SK-N-SH treated with all-trans-retinoic acid at 6 μM for 48 hours (cell line): Measurements from ENCODE around the gene SULT2B1.
"Not testable (repeated sequence)": the region's sequence is repeated elsewhere in the genome, so short reads cannot be mapped to it uniquely, and the experiment has no call there.

ENCODE experiments used
- ATAC-seq: fragments of 200-7000 bp; cut with Tn5 transposase; 3 replicates; pipeline ENCODE4 v1.9.1; 2020; ENCODE audit warnings: mild to moderate bottlenecking, moderate library complexity
- ARNTL ChIP-seq: fragments of 450-650 bp; formaldehyde crosslinking; IDR thresholded peaks from 2 replicates; pipeline ENCODE4 v1.5.0; 2020; ENCODE audit warnings: low read depth, mild to moderate bottlenecking, moderate library complexity, borderline replicate concordance
- BACH2 ChIP-seq: fragments of 250-450 bp; sonication (Bioruptor Pico); IDR thresholded peaks from 2 replicates; pipeline ENCODE4 v1.9.0; 2021; ENCODE audit warnings: mild to moderate bottlenecking, borderline replicate concordance
- CREB5 ChIP-seq: fragments of 250-450 bp; sonication (Bioruptor Pico); IDR thresholded peaks from 2 replicates; pipeline ENCODE4 v1.5.1; 2020; ENCODE audit warnings: low read depth, mild to moderate bottlenecking, moderate library complexity
- CSDC2 ChIP-seq: fragments of 250-450 bp; sonication (Bioruptor Pico); IDR thresholded peaks from 2 replicates; pipeline ENCODE4 v1.5.0; 2020; ENCODE audit warnings: mild to moderate bottlenecking, moderate library complexity
- CSRNP3 ChIP-seq: fragments of 250-450 bp; sonication (Bioruptor Pico); IDR thresholded peaks from 2 replicates; pipeline ENCODE4 v1.5.1; 2021; ENCODE audit warnings: mild to moderate bottlenecking, moderate library complexity
- GLIS3 ChIP-seq: fragments of 250-450 bp; sonication (Bioruptor Pico); IDR thresholded peaks from 2 replicates; pipeline ENCODE4 v1.5.0; 2020; ENCODE audit warnings: mild to moderate bottlenecking, moderate library complexity
- OSR1 ChIP-seq: fragments of 250-450 bp; sonication (Bioruptor Pico); IDR thresholded peaks from 2 replicates; pipeline ENCODE4 v1.8.0; 2022; ENCODE audit warnings: moderate library complexity, mild to moderate bottlenecking, inconsistent platforms
- POU6F1 ChIP-seq: fragments of 250-450 bp; sonication (Bioruptor Pico); IDR thresholded peaks from 2 replicates; pipeline ENCODE4 v1.8.0; 2021; ENCODE audit warnings: low read depth, mild to moderate bottlenecking, moderate library complexity, borderline replicate concordance
- PPARA ChIP-seq: fragments of 250-450 bp; sonication (Bioruptor Pico); IDR thresholded peaks from 2 replicates; pipeline ENCODE4 v1.5.0; 2020; ENCODE audit warnings: mild to moderate bottlenecking, borderline replicate concordance
- RARB ChIP-seq: fragments of 250-450 bp; sonication (Bioruptor Pico); IDR thresholded peaks from 2 replicates; pipeline ENCODE4 v1.8.0; 2021; ENCODE audit warnings: mild to moderate bottlenecking, moderate library complexity
- SNAI2 ChIP-seq: fragments of 250-450 bp; sonication (Bioruptor Pico); IDR thresholded peaks from 2 replicates; pipeline ENCODE4 v1.5.0; 2020; ENCODE audit warnings: mild to moderate bottlenecking, moderate library complexity
- TCF4 ChIP-seq: fragments of 250-450 bp; sonication (Bioruptor Pico); IDR thresholded peaks from 2 replicates; pipeline ENCODE4 v1.8.0; 2021; ENCODE audit warnings: mild to moderate bottlenecking, moderate library complexity, borderline replicate concordance
- TOX ChIP-seq: fragments of 250-450 bp; sonication (Bioruptor Pico); IDR thresholded peaks from 2 replicates; pipeline ENCODE4 v1.8.0; 2021; ENCODE audit warnings: mild to moderate bottlenecking, moderate library complexity, borderline replicate concordance
- TSHZ2 ChIP-seq: fragments of 250-450 bp; sonication (Bioruptor Pico); IDR thresholded peaks from 2 replicates; pipeline ENCODE4 v1.5.0; 2020; ENCODE audit warnings: mild to moderate bottlenecking, moderate library complexity
- ZC3H10 ChIP-seq: fragments of 250-450 bp; sonication (Bioruptor Pico); IDR thresholded peaks from 2 replicates; pipeline ENCODE4 v1.5.1; 2021; ENCODE audit warnings: mild to moderate bottlenecking, moderate library complexity
- ZFP3 ChIP-seq: fragments of 250-450 bp; sonication (Bioruptor Pico); IDR thresholded peaks from 2 replicates; pipeline ENCODE4 v1.5.0; 2020; ENCODE audit warnings: mild to moderate bottlenecking, moderate library complexity
- ZFP30 ChIP-seq: fragments of 450-650 bp; formaldehyde crosslinking; IDR thresholded peaks from 2 replicates; pipeline ENCODE4 v1.5.0; 2022; ENCODE audit warnings: mild to moderate bottlenecking, moderate library complexity
- ZNF565 ChIP-seq: fragments of 450-650 bp; formaldehyde crosslinking; conservative IDR thresholded peaks from 2 replicates; pipeline ENCODE4 v1.5.0; 2020; ENCODE audit warnings: low read depth, mild to moderate bottlenecking, moderate library complexity
- ZNF70 ChIP-seq: fragments of 450-650 bp; formaldehyde crosslinking; IDR thresholded peaks from 2 replicates; pipeline ENCODE4 v1.5.0; 2020; ENCODE audit warnings: mild to moderate bottlenecking, moderate library complexity
- ZNF8 ChIP-seq: fragments of 450-650 bp; formaldehyde crosslinking; IDR thresholded peaks from 2 replicates; pipeline ENCODE4 v1.5.0; 2020; ENCODE audit warnings: mild to moderate bottlenecking, moderate library complexity

The SULT2B1 gene

DNA sequence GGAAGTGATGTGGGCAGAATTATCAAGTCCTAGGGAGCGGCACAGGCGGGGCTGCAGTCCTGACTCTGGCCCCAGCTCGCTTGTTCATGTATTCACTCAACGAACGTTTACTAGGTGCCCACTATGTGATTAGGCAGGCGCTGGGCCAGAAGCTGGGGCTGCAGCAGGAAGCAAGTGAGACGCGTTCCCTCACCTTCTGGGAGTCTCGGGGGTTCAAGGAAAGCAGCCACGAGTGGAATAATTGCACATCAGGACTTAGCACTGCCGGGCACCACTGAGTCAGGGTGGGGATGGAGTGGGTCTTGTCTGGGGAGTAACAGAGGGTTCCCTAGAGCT is 37.9 kb upstream of the SULT2B1 start (continued):
- no peak for TF ChIP-seq TSHZ2 (CRISPR knock-in tag)
- no peak for TF ChIP-seq ZC3H10 (CRISPR knock-in tag)
- no peak for TF ChIP-seq ZNF565 (CRISPR knock-in tag)
- TF ChIP-seq ARNTL (CRISPR knock-in tag), result no peak
- no peak for TF ChIP-seq BACH2 (CRISPR knock-in tag)

DNA sequence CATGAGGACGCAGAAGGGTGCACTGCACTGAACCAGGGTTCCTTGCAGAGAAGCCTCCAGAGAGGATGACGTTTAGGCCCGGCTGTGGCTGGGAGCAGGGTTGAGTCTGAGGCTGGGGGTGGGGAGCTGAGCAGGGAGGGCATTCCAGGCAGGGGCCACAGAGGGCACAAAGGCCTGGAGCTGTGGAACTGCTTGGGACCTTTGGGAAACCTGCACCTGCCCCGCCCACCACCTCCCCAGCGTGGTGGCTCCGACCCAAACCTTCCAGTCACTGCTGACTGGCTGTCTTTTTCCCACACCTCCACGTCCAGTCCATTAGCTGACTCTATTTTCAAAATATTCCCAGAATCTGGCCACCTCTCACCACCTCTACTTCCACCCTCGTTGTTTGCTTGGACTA is 35.4 kb upstream of the SULT2B1 start:
- ATAC-seq, result no peak
- TF ChIP-seq ZFP30 (CRISPR knock-in tag) (no peak), TCF4 (CRISPR knock-in tag) (no peak), RARB (no peak), ZNF70 (no peak), ARNTL (CRISPR knock-in tag) (no peak), GLIS3 (CRISPR knock-in tag) (no peak), PPARA (no peak), TOX (no peak), POU6F1 (CRISPR knock-in tag) (no peak), ZNF8 (CRISPR knock-in tag) (no peak), CSRNP3 (CRISPR knock-in tag) (no peak), CSDC2 (no peak), ZC3H10 (CRISPR knock-in tag) (no peak), CREB5 (no peak), TSHZ2 (CRISPR knock-in tag) (no peak), ZNF565 (CRISPR knock-in tag) (no peak), ZFP3 (CRISPR knock-in tag) (no peak)

DNA sequence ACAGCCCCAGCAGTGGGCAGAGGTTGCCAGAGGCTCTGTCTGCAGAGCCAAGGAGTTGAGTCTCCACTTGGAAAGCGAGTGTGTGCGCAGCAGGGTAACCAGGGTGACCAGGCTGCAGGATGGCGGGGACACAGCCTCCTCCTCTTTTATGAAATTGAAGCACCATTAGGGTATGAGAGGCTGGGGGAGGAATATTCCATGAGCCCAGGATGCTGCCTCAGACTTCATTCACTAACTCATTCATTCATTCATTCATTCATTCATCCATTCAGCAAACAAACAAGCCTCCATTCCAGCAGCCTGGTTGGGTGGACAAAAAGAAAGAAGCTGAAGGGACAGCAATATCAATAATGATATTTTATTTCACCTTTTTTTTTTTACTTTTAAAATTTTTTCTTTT is 33.8 kb upstream of the SULT2B1 start:
- no peak for ATAC-seq
- TF ChIP-seq ZC3H10 (CRISPR knock-in tag) (no peak), TSHZ2 (CRISPR knock-in tag) (no peak), OSR1 (CRISPR knock-in tag) (no peak), ZFP3 (CRISPR knock-in tag) (no peak), SNAI2 (CRISPR knock-in tag) (no peak), ZNF8 (CRISPR knock-in tag) (no peak), ARNTL (CRISPR knock-in tag) (no peak), CSDC2 (no peak), POU6F1 (CRISPR knock-in tag) (no peak)

DNA sequence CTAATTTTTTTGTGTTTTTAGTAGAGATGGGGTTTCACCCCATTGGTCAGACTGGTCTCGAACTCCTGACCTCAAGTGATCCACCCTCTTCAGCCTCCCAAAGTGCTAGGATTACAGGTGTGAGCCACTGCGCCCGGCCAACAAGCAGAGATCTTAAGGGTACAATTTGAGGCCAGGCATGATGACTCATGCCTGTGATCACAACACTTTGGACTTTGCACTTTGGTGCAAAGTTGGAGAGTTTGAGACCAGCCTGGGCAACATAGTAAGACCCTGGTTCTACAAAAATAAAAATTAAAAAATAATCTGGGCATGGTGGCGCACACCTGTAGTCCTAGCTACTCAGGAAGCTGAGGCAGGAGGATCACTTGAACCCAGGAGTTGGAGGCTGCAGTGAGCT is 32.5 kb upstream of the SULT2B1 start:
- not testable (repeated sequence) for ATAC-seq
